Activated CD8-positive, alpha-beta T cell treated with anti-CD3 and anti-CD28 coated beads, Interleukin-2, amount 10 ng/mL, durations not matched to agents 7 days and 5 days (primary cell): Measurements from ENCODE around the gene ISOC1. TPM values are rescaled to one million over a fixed set of nuclear protein-coding genes. Genes with fewer than 3 reads are reported as not detected.

Experiments used
- ATAC-seq: fragments of 150-1000 bp; cut with Tn5 transposase; one replicate; pipeline ENCODE4 v1.10.0; 2021; ENCODE audit warnings: moderate library complexity
- CTCF ChIA-PET: fragments of 350-600 bp; sonication (Branson Sonifier 250); formaldehyde crosslinking; loops from one replicate; lab custom pipeline; 2021; ENCODE audit warnings: antibody characterized with exemption; lab: Charles Lee
- POLR2A ChIA-PET: fragments of 350-600 bp; sonication (Branson Sonifier 250); formaldehyde crosslinking; loops from one replicate; lab custom pipeline; 2021; ENCODE audit warnings: antibody characterized with exemption; lab: Charles Lee
- DNase-seq: peaks from one replicate; pipeline ENCODE4 v3.0.0-alpha.2; 2020
- H3K27ac Mint-ChIP-seq: one replicate; pipeline ENCODE4 v1.8.0; 2021; ENCODE audit warnings: mild to moderate bottlenecking, mixed read lengths
- H3K27me3 Mint-ChIP-seq: one replicate; pipeline ENCODE4 v1.8.0; 2021; ENCODE audit warnings: low read depth, mixed read lengths
- H3K36me3 Mint-ChIP-seq: one replicate; pipeline ENCODE4 v1.8.0; 2021; ENCODE audit warnings: low read depth, mixed read lengths
- H3K4me1 Mint-ChIP-seq: one replicate; pipeline ENCODE4 v1.8.0; 2021; ENCODE audit warnings: low read depth, mixed read lengths
- H3K4me3 Mint-ChIP-seq: one replicate; pipeline ENCODE4 v1.8.0; 2021; ENCODE audit warnings: mild to moderate bottlenecking, mixed read lengths
- H3K9me3 Mint-ChIP-seq: one replicate; pipeline ENCODE4 v1.8.0; 2022; ENCODE audit warnings: mixed read lengths; ENCODE audit not compliant: insufficient read depth
- total RNA-seq, 2 experiments: library from RNA; stranded (reverse); gene quantifications; one replicate each; pipeline ENCODE4 v1.2.3, GENCODE V29; 2021

ISOC1 gene
- total RNA-seq, 2 experiments from 2014 or later = 14.7 to 15.6 TPM

DNA sequence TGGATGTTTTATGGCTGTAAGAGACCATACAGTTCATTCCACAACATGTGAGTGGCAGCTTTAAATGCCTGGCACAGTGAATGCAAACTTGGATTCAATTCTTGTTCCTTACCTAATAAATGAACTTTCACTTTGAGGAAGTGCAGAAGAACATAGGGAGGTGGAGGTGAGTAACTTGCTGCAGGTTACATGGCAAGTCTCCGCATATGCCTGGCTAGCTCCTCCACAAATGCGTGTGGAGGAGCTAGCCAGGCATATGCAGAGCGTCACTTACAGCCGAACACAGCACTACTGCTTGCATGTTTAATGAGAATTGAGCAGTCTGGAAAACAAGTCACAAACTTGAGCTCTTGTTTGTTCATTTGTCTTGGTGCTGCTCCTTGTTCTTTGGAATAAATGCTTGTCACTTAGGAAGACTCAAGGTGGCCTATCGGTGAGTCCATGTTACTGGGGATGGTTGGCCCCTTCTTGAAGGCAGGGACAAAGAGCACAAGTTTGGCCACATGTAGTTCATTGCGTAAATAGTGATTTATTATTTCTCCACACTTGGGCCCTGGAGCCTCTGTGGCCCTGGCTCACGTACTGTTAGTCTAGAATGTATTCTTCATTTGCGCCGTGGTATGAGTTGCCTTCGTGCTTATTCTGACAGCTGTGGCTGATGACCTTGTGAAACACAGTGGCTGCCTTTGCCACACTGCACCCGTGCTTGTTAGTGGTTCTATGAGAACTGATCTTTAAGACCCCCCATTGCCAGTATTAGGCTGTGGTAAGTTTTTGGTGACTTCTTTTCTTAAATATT, 3.1 kb downstream of the ISOC1 start:
- no peaks in the 10 kb centered on the region for H3K36me3 Mint-ChIP-seq
- no peaks in the 10 kb centered on the region for H3K9me3 Mint-ChIP-seq
- ChIA-PET POLR2A (no interaction called here), CTCF (interaction anchor here (1.3 to 4.3 kb wide), 2 partner anchors 28 to 30 kb away, joined by 3 to 21 read pairs; no protein-coding TSS in a partner anchor)
- DNase-seq (no peak), ATAC-seq (no peak)
- H3K27ac Mint-ChIP-seq = no peak overlapping the region
- H3K4me3 Mint-ChIP-seq = no peak overlapping the region
- peaks cover 3% of the 10 kb centered on the region for H3K27me3 Mint-ChIP-seq
- H3K4me1 Mint-ChIP-seq = peaks cover 32% of the 10 kb centered on the region

GRCh38 chr5:129098488-129099183, 4.1 kb downstream of the ISOC1 start:
- no peak overlapping the region for H3K27ac Mint-ChIP-seq
- DNase-seq (no peak), ATAC-seq (no peak)
- CTCF ChIA-PET = interaction anchor here (1.3 to 4.3 kb wide), 2 partner anchors 27 to 29 kb away, joined by 3 to 21 read pairs; no protein-coding TSS in a partner anchor
- POLR2A ChIA-PET = no interaction called here
- no peaks in the 10 kb centered on the region for H3K27me3 Mint-ChIP-seq
- H3K4me3 Mint-ChIP-seq = no peak overlapping the region
- H3K4me1 Mint-ChIP-seq = peaks cover 32% of the 10 kb centered on the region
- H3K36me3 Mint-ChIP-seq = no peaks in the 10 kb centered on the region
- no peaks in the 10 kb centered on the region for H3K9me3 Mint-ChIP-seq

DNA sequence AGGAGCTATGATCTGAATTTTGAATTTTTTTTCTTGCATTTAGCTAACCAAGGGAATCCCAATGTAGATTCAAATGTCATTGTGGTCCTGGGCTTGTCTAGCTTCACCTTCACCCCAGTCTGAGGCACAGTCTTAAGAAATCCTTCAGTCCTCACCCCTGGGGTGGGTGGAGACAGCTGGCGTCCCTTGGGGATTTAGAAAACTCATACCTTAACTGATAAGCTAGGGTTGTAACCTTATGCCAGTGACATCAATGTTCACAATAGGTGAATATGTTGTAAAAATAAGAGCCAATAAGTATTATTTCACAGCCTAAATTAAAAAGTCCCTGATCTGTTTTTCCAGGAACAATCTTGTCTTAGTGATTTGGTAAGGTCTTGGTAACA, 4.6 kb downstream of the ISOC1 start:
- CTCF ChIA-PET = interaction anchor here (4.3 kb wide), 1 partner anchor 27 kb away, joined by 21 read pairs; no protein-coding TSS in a partner anchor
- Mint-ChIP-seq H3K27me3 (no peaks in the 10 kb centered on the region), H3K4me1 (peaks cover 30% of the 10 kb centered on the region), H3K4me3 (no peak overlapping the region), H3K27ac (no peak overlapping the region), H3K9me3 (no peaks in the 10 kb centered on the region), H3K36me3 (no peaks in the 10 kb centered on the region)
- DNase-seq = no peak
- POLR2A ChIA-PET = no interaction called here
- no peak for ATAC-seq

GRCh38 chr5:129101794-129102193, 7.2 kb downstream of the ISOC1 start:
- H3K27me3 Mint-ChIP-seq = no peaks in the 10 kb centered on the region
- CTCF ChIA-PET = no interaction called here
- no peak overlapping the region for H3K27ac Mint-ChIP-seq
- ATAC-seq (no peak), DNase-seq (no peak)
- POLR2A ChIA-PET = no interaction called here
- peaks cover 15% of the 10 kb centered on the region for H3K4me1 Mint-ChIP-seq
- no peak overlapping the region for H3K4me3 Mint-ChIP-seq
- H3K36me3 Mint-ChIP-seq = peaks cover 8% of the 10 kb centered on the region
- H3K9me3 Mint-ChIP-seq = no peaks in the 10 kb centered on the region

DNA sequence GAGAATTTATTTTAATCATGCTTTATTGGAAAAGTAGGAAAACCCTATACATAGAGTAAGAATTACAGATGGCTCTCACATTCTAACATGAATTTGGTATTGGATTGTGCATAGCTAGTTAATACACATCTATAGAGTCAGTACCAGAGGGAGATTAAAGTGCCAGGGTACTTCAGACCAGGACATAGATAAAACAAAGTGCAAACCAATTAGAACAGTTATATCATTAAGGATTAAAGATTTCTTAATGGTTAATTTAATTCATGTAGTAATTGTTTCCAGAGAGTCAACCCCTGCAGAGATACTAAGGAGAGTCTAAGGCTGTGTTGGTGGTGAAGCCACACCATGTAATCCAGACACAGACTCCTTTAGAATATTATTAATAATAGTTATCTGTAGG, 8.8 kb downstream of the ISOC1 start:
- H3K4me3 Mint-ChIP-seq = no peak overlapping the region
- H3K9me3 Mint-ChIP-seq = no peaks in the 10 kb centered on the region
- H3K36me3 Mint-ChIP-seq = peaks cover 16% of the 10 kb centered on the region
- no peak for DNase-seq
- ChIA-PET POLR2A (no interaction called here), CTCF (no interaction called here)
- peaks cover 7% of the 10 kb centered on the region for H3K4me1 Mint-ChIP-seq
- no peaks in the 10 kb centered on the region for H3K27me3 Mint-ChIP-seq
- no peak overlapping the region for H3K27ac Mint-ChIP-seq
- ATAC-seq = no peak

DNA sequence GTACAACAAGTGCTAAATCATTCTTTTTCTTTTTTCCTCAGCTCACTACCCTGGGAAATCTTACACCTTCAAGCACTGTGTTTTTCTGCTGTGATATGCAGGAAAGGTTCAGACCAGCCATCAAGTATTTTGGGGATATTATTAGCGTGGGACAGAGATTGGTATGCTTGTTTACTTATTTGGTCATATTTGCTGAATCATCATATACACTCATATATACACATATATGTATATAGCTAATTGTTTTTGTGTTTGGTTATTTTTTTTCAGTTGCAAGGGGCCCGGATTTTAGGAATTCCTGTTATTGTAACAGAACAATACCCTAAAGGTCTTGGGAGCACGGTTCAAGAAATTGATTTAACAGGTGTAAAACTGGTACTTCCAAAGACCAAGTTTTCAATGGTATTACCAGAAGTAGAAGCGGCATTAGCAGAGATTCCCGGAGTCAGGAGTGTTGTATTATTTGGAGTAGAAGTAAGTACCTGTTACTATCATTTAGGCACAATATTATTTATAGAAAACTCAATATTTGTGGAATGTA, 10.4 kb downstream of the ISOC1 start:
- no peaks in the 10 kb centered on the region for H3K27me3 Mint-ChIP-seq
- H3K36me3 Mint-ChIP-seq = peaks cover 18% of the 10 kb centered on the region
- POLR2A ChIA-PET = no interaction called here
- H3K4me1 Mint-ChIP-seq = no peaks in the 10 kb centered on the region
- DNase-seq = no peak
- no peak overlapping the region for H3K27ac Mint-ChIP-seq
- H3K4me3 Mint-ChIP-seq = no peak overlapping the region
- CTCF ChIA-PET = no interaction called here
- no peak for ATAC-seq
- no peaks in the 10 kb centered on the region for H3K9me3 Mint-ChIP-seq

DNA sequence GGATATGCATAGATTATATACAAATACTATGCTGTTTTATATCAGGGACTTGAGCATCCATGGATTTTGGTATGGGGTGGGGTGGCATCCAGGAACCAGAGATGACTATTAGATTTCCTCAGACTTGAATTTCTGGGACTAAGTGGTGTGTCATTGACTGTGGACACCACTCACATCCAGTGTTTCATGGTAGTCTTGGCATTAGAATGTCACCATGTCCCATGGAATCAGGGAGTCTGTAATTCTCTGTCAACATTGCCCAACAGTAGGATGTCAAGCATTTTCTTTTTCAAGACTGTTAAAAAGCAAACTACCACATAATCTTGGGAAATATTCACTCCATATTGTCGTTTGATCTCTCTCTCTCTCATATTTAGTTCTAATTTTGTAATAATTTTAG, 13.1 kb downstream of the ISOC1 start:
- Mint-ChIP-seq H3K27ac (no peak overlapping the region), H3K9me3 (no peaks in the 10 kb centered on the region), H3K4me3 (no peak overlapping the region), H3K4me1 (no peaks in the 10 kb centered on the region), H3K36me3 (peaks cover 20% of the 10 kb centered on the region), H3K27me3 (no peaks in the 10 kb centered on the region)
- no peak for DNase-seq
- ChIA-PET POLR2A (no interaction called here), CTCF (interaction anchor here (1.4 kb wide), 1 partner anchor 11 kb away, joined by 3 read pairs; no protein-coding TSS in a partner anchor)
- ATAC-seq = no peak

- Mint-ChIP-seq H3K4me3 (no peak overlapping the region), H3K27ac (no peak overlapping the region)
- POLR2A ChIA-PET = no interaction called here
Measured at GRCh38 chr5:129110742-129111141, 16.2 kb downstream of the ISOC1 start.

DNA sequence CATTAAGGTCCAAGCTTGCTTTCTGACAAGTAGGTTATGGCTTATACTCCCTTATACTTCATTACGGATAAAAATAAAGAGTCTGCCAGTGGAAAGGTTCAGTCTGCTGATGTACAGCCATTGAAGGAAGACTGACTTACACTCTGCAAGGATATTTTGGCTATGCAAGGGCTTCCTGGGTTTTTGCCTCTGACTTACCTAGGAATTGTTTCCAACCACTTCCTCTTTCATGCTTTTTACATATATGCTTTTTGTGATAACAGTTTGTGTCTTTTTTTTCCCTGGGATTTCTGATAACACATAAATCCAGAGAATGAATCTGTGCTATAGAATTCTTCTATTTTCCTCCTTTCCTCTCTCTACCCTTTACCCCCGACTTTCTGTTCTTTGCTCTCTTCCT, 16.8 kb downstream of the ISOC1 start:
- ChIA-PET CTCF (interaction anchor here (1.0 to 1.9 kb wide), 4 partner anchors 14 to 910 kb away, joined by 3 to 9 read pairs (median 4); partner anchors contain the start of gene ISOC1), POLR2A (no interaction called here)
- no peaks in the 10 kb centered on the region for H3K4me1 Mint-ChIP-seq
- peaks cover 16% of the 10 kb centered on the region for H3K36me3 Mint-ChIP-seq
- H3K4me3 Mint-ChIP-seq = no peak overlapping the region
- H3K27me3 Mint-ChIP-seq = no peaks in the 10 kb centered on the region
- H3K9me3 Mint-ChIP-seq = no peaks in the 10 kb centered on the region
- DNase-seq (no peak), ATAC-seq (no peak)
- H3K27ac Mint-ChIP-seq = no peak overlapping the region

More at GRCh38 chr5:129110742-129111141, 16.2 kb downstream of the ISOC1 start:
- peaks cover 20% of the 10 kb centered on the region for H3K36me3 Mint-ChIP-seq
- CTCF ChIA-PET = interaction anchor here (1.9 kb wide), 1 partner anchor 15 kb away, joined by 9 read pairs; no protein-coding TSS in a partner anchor
- H3K27me3 Mint-ChIP-seq = no peaks in the 10 kb centered on the region
- no peaks in the 10 kb centered on the region for H3K9me3 Mint-ChIP-seq
- DNase-seq = no peak
- ATAC-seq = no peak
- no peaks in the 10 kb centered on the region for H3K4me1 Mint-ChIP-seq

DNA sequence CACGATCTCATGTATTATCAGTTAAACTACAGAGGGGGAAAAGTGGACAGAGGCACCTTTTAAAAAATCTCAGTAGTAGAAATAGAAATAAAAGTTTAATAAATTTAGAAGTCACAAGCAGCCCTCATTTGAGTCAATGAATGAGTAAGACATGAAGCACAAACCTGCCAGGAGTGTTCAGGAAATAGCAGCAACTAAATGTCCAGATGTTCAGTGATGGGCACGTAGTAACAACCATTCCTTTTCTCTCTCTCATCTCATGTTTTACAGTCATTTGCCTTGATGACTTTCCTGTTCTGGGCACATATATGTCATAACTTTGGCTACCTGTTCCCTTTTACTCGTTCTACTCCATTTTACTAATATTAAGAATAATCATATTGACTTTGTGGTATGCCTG, 17.7 kb downstream of the ISOC1 start:
- ChIA-PET POLR2A (no interaction called here), CTCF (interaction anchor here (1.0 to 1.5 kb wide), 3 partner anchors 17 to 911 kb away, joined by 3 to 5 read pairs (median 3); partner anchors contain the start of gene ISOC1)
- no peaks in the 10 kb centered on the region for H3K9me3 Mint-ChIP-seq
- DNase-seq (no peak), ATAC-seq (no peak)
- H3K27me3 Mint-ChIP-seq = no peaks in the 10 kb centered on the region
- H3K4me3 Mint-ChIP-seq = no peak overlapping the region
- H3K36me3 Mint-ChIP-seq = peaks cover 9% of the 10 kb centered on the region
- no peaks in the 10 kb centered on the region for H3K4me1 Mint-ChIP-seq
- H3K27ac Mint-ChIP-seq = no peak overlapping the region

GRCh38 chr5:129113867-129114266, 19.3 kb downstream of the ISOC1 start:
- ATAC-seq (no peak), DNase-seq (no peak)
- no peak overlapping the region for H3K4me3 Mint-ChIP-seq
- H3K27me3 Mint-ChIP-seq = no peaks in the 10 kb centered on the region
- peaks cover 6% of the 10 kb centered on the region for H3K36me3 Mint-ChIP-seq
- ChIA-PET CTCF (no interaction called here), POLR2A (no interaction called here)
- no peak overlapping the region for H3K27ac Mint-ChIP-seq
- H3K4me1 Mint-ChIP-seq = no peaks in the 10 kb centered on the region
- H3K9me3 Mint-ChIP-seq = no peaks in the 10 kb centered on the region
